EL (cell line): Measurements from ENCODE around the gene FMOD.
"Not testable (repeated sequence)": the region's sequence is repeated elsewhere in the genome, so short reads cannot be mapped to it uniquely, and the experiment has no call there.

Experiments used
- DNase-seq: peaks from one replicate; pipeline ENCODE4 v3.0.0-alpha.2; 2016

FMOD gene

GRCh38 chr1:203304919-203305808 lies 45.8 kb downstream of the FMOD start, which contains the start of gene BTG2:
Gene BTG2 (plus strand): TSS chr1:203305519. CDS start chr1:203305607, 88 bp downstream.
- peak; percentile 91 for DNase-seq

GRCh38 chr1:203304391-203304918 lies 46.5 kb downstream of the FMOD start:
- no peak for DNase-seq

DNA sequence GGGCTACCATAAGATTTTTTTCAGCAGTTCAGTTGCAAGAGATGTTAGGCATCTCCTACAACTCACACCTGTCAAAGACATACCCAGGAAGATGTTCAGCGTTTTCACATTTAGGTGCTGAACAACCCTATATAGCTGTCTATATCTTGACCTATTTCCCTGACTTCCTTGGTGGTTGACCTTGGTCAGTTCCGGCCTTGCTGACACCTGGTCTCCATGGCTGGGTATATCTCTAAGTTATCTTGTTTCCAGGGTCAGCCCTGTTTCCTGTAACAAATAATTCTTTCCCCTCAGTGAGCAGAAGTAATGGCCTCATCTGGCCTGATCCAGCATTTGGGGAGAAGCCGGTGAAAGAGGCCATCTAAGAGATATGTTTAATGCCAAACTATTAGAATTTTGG lies 48.0 kb downstream of the FMOD start:
- no peak for DNase-seq

DNA sequence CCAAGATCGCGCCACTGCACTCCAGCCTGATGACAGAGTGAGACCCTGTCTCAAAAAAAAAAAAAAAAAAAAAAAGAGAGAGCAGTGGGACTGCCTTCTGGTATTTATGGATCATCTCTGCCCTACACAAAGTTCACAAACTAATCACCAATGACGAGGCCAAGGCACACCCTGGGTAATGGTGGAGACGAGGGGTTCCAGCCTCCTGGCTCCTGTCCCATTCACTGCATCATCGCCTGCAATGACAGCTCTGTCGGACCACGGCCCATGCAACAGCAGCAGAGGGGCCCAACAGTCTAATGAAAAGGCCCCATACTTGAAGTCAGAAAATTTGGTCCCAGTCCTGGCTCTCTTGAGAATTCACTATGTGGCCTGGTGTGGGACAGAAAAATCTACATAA lies 48.5 kb downstream of the FMOD start:
- no peak for DNase-seq

DNA sequence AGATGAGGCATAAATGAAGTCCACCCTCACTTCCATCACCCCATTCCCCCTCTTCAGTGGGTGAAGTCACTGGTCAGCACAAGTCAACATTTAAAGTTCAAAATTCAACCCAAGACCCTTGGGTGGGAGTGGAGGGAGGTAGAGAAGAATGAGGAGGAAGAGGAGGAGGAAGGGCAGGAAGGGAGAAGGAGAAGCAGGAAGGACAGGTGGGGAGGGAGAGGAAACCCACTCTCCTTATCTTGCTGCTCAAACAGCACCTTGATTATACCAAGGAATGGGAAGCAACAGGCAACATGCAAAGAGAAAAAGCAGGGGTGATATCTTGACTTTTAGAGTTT lies 49.6 kb downstream of the FMOD start:
- DNase-seq, result no peak

GRCh38 chr1:203300441-203301330 lies 50.2 kb downstream of the FMOD start:
- DNase-seq, result no peak

DNA sequence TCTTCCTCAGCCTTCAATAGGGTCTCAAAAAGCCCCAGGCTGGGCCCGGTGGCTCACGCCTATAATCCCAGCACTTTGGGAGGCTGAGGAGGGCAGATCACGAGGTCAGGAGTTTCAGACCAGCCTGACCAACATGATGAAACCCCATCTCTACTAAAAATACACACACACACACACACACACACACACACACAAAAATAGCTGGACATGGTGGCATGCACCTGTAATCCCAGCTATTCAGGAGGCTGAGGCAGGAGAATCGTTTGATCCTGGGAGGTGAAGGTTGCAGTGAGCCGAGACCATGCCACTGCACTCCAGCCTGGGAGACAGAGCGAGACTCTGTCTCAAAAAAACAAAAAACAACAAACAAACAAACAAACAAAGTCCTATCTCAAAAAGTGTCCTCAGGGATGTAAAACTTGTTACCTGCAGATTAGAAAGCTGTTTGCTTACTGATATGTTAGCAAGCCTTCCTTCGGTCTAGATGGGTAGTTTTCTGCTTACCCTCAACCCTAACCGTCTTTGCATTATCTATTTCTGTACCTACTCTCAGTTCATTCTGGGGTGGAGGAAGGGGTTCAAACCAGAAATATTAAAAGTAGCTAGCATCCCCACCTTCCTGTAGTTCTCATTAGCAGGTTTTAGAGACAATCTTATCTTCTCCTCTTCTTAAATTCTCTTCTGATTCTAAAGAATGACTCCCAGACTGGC lies 51.0 kb downstream of the FMOD start:
- not testable (repeated sequence) for DNase-seq

DNA sequence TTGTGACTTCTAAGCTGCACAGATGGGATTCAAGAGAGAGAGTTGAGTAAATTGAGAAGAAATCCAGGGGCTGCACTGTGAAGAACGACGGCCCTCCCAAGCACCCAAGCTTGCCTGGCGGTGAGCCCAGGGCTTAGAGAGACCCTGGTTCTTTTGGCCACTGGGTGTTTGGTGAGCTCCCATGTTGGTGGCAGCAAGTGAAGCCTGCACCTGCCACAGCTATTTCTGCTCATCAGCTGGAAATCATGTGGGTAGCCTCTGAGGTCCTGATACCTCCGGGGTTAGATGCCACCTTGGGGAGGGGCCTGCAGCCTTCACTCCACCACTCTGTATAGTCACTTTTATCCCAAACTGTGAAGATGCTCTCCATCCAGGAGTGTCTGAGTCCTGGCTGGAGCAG lies 51.8 kb downstream of the FMOD start:
- DNase-seq, result no peak

DNA sequence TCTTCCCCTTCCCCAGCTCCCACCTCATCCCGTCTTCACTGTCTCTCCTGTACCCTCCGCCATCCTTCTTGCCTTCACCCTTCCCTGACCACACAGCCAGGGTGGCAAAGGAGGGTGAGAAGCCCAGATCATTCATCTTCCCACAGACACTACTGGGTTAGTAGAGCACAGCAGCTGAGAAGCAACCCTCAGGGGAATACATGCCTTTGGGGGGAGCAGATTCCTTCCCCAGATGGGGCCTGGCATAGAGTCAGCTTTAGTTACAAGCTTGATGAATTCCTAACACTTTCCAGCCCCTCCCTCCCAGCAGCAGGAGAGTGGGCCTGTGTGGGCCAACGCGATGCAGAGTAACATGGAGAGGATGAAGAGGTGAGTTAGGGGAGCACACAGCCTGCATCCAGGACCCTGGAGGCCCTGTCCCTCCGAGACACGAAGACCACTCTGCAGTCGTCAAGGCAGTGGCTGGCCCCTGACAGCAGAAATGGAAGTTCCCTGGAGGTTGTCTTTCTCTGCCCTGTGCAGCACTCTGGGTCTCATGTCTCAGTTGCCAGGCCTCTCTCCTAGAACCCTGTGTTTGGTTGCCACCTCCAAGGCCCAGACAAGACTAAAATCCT lies 54.4 kb downstream of the FMOD start:
- DNase-seq, result peak; percentile 24

- no peak for DNase-seq
Measured at GRCh38 chr1:203295796-203296195, 55.1 kb downstream of the FMOD start.

DNA sequence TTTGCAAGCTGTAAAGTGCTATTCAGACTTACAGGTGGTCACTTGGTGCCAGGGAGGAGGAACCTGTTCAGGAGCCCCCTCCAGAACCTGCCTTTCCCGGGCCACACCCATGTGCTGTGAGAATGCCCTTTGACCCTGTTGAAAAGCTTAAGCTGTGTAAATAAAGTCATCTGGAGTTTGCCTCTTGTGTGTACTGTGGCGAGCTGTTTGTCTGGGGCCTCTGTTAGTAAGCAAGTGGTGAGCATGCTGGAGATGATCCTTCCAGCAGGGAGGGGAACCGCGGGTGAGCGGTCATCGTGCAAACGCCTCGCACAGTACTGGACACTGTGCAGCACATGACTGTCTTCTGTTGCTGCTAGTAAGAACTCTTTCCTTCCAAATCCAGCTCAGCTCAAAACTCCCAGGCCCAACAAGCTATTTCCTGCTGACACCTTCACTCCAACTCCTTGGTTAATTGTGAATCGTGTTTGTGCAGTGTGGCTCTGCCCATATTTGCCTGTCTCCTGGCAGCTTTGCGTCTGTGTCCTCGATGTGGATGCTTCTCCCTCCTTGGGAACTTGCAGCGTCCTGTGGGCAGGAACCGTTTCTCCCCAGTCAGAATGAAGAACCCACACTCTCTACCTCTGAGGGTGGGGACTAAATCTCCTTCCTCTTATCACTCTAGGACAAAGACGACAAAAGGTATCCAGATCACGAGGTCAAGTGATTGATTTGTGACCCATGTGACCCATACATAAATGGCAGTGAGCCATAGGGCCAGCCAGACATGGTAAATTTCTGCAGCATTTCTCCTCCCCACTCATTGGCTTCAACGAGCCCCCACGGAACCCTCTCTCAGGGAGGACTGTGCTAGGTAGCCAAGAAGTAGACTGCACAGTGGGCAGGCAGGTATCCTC lies 59.5 kb downstream of the FMOD start:
- no peak for DNase-seq
